Epithelial cell of proximal tubule (primary cell): ENCODE results near the gene ZCCHC7. TPM values are rescaled to one million over a fixed set of nuclear protein-coding genes. Genes with fewer than 3 reads are reported as not detected.

ENCODE experiments used
- DNase-seq: peaks from one replicate; pipeline ENCODE4 v3.0.0-alpha.2; 2011; ENCODE audit warnings: low read depth
- H3K4me3 ChIP-seq: 2 replicates; pipeline ENCODE4 v1.5.1; 2011; ENCODE audit warnings: low read depth, mild to moderate bottlenecking, low read length
- CTCF ChIP-seq: conservative IDR thresholded peaks from 2 replicates; pipeline ENCODE4 v1.5.1; 2012; ENCODE audit warnings: low read depth, mild to moderate bottlenecking, low read length
- total RNA-seq: library from RNA; depleted of rRNA; stranded (reverse); fragments of >200 nt; gene quantifications from 2 replicates; pipeline ENCODE4 v1.2.3, GENCODE V29; 2015

ZCCHC7 gene
- total RNA-seq, 1 donor from 2014 or later = 13.3 TPM

GRCh38 chr9:37212435-37212834, 92.1 kb downstream of the ZCCHC7 start:
- no peak overlapping the region for H3K4me3 ChIP-seq
- DNase-seq = no peak
- no peak for TF ChIP-seq CTCF

GRCh38 chr9:37215381-37215780, 95.0 kb downstream of the ZCCHC7 start:
- no peak for DNase-seq
- no peak for TF ChIP-seq CTCF
- H3K4me3 ChIP-seq = no peak overlapping the region

- DNase-seq = no peak
- no peak overlapping the region for H3K4me3 ChIP-seq
- TF ChIP-seq CTCF = no peak
Measured at GRCh38 chr9:37215830-37216229, 95.5 kb downstream of the ZCCHC7 start.

GRCh38 chr9:37217161-37217560, 96.8 kb downstream of the ZCCHC7 start:
- DNase-seq = no peak
- TF ChIP-seq CTCF = no peak

GRCh38 chr9:37218800-37219425, 98.5 kb downstream of the ZCCHC7 start:
- no peak for DNase-seq
- TF ChIP-seq CTCF = no peak
- no peak overlapping the region for H3K4me3 ChIP-seq

More at GRCh38 chr9:37217161-37217560, 96.8 kb downstream of the ZCCHC7 start:
- H3K4me3 ChIP-seq = no peak overlapping the region

- TF ChIP-seq CTCF = no peak
- no peak for DNase-seq
Measured at GRCh38 chr9:37220971-37221370, 100.6 kb downstream of the ZCCHC7 start.

GRCh38 chr9:37221489-37222106, 101.2 kb downstream of the ZCCHC7 start:
- TF ChIP-seq CTCF = no peak
- DNase-seq = no peak
- no peak overlapping the region for H3K4me3 ChIP-seq

More at GRCh38 chr9:37220971-37221370, 100.6 kb downstream of the ZCCHC7 start:
- H3K4me3 ChIP-seq = no peak overlapping the region
